A549 (cell line): ENCODE results near the gene LBX2. TPM values are rescaled to one million over a fixed set of nuclear protein-coding genes. Genes with fewer than 3 reads are reported as not detected.
A peak's percentile ranks its signal among the peaks of the same experiment; 100 is the strongest.

ENCODE experiments used
- ATAC-seq, 2 experiments: fragments of 200-7000 bp in 1 of 2; fragments of >200 bp in 1 of 2; cut with Nextera tagmentation in 1 of 2; cut with Tn5 transposase in 1 of 2; 3 replicates each; pipeline versions ENCODE4 v1.8.0 to v1.9.1; 2018 to 2020; ENCODE audit warnings: mild to moderate bottlenecking in 1 of 2, moderate library complexity in 1 of 2
- CTCF ChIA-PET: fragments of 300-600 bp; sonication (Branson Sonifier 250); formaldehyde crosslinking; extraction: SDS; loops from one replicate; lab custom pipeline; 2021; ENCODE audit warnings: antibody characterized with exemption, inconsistent platforms; lab: Yijun Ruan, JAX
- POLR2A ChIA-PET: fragments of 350-600 bp; formaldehyde crosslinking; extraction: SDS; loops from one replicate; lab custom pipeline; 2021; ENCODE audit warnings: antibody characterized with exemption, inconsistent platforms; lab: Yijun Ruan, JAX
- DNase-seq, 2 experiments: peaks; one replicate each; pipeline versions ENCODE4 v3.0.0 to v3.0.0-alpha.2; 2011 to 2016; ENCODE audit warnings: low read depth in 1 of 2, low spot score in 1 of 2
- FAIRE-seq: peaks from 2 replicates; lab custom pipeline; 2011; peaks lifted over from hg19 to GRCh38; lab: Jason Lieb, UNC
- H3K27ac ChIP-seq, 2 experiments: fragments of >200 bp; sonication (Bioruptor Twin); formaldehyde crosslinking; 3 replicates each; pipeline ENCODE4 v1.5.1; 2016 to 2017
- H3K4me1 ChIP-seq: fragments of >200 bp; sonication (Bioruptor Twin); formaldehyde crosslinking; 3 replicates; pipeline ENCODE4 v1.6.1; 2016
- H3K4me2 ChIP-seq: fragments of >200 bp; sonication (Bioruptor Twin); formaldehyde crosslinking; 3 replicates; pipeline ENCODE4 v1.6.1; 2016
- H3K4me3 ChIP-seq: fragments of >200 bp; sonication (Bioruptor Twin); formaldehyde crosslinking; 3 replicates; pipeline ENCODE4 v1.5.1; 2016
- H3K9me3 ChIP-seq: fragments of >200 bp; sonication (Bioruptor Twin); formaldehyde crosslinking; 3 replicates; pipeline ENCODE4 v1.6.1; 2016
- CBX8 ChIP-seq: fragments of 200-600 bp; sonication (generic); IDR thresholded peaks from 2 replicates; pipeline ENCODE4 v1.6.1; 2016
- CEBPB ChIP-seq, 2 experiments: fragments of >200 bp in 1 of 2; sonication (Bioruptor Twin) in 1 of 2; formaldehyde crosslinking in 1 of 2; IDR thresholded peaks; 2 replicates each; pipeline ENCODE4 v1.6.1; 2012 to 2016
- CHD2 ChIP-seq: fragments of 150-350 bp; IDR thresholded peaks from 2 replicates; pipeline ENCODE4 v1.6.1; 2014; ENCODE audit warnings: low read length; ENCODE audit not compliant: partially characterized antibody
- CHD4 ChIP-seq: fragments of 200-600 bp; sonication (generic); IDR thresholded peaks from 2 replicates; pipeline ENCODE4 v1.6.1; 2016; ENCODE audit warnings: antibody characterized with exemption, mild to moderate bottlenecking, borderline replicate concordance
- CTCF ChIP-seq: fragments of >200 bp; sonication (Bioruptor Twin); formaldehyde crosslinking; IDR thresholded peaks from 3 replicates; pipeline ENCODE4 v1.5.1; 2016
- FOSL2 ChIP-seq, 2 experiments: fragments of 450-650 bp in 1 of 2; fragments of >200 bp in 1 of 2; sonication (Bioruptor Twin) in 1 of 2; formaldehyde crosslinking; IDR thresholded peaks; 2 replicates each; pipeline versions ENCODE4 v1.5.0 to v1.6.1; 2016 to 2020; ENCODE audit warnings: mild to moderate bottlenecking in 1 of 2, moderate library complexity in 1 of 2
- HDAC2 ChIP-seq: fragments of 200-600 bp; sonication (generic); IDR thresholded peaks from 2 replicates; pipeline ENCODE4 v1.6.1; 2016
- HOXA7 ChIP-seq: fragments of 250-450 bp; sonication (Bioruptor Pico); IDR thresholded peaks from 2 replicates; pipeline ENCODE4 v1.5.0; 2020; ENCODE audit warnings: mild to moderate bottlenecking, moderate library complexity
- JUN ChIP-seq, 2 experiments: fragments of >200 bp; sonication (Bioruptor Twin); formaldehyde crosslinking; IDR thresholded peaks; 2 replicates in 1 of 2; 3 replicates in 1 of 2; pipeline ENCODE4 v1.6.1; 2016 to 2017
- JUNB ChIP-seq: fragments of >200 bp; sonication (Bioruptor Twin); formaldehyde crosslinking; IDR thresholded peaks from 2 replicates; pipeline ENCODE4 v1.6.1; 2016
- MYC ChIP-seq: IDR thresholded peaks from 2 replicates; pipeline ENCODE4 v1.6.1; 2012; ENCODE audit warnings: mild to moderate bottlenecking, inconsistent platforms, low read length, improper control_type of control experiment, borderline replicate concordance
- NFE2L2 ChIP-seq: fragments of 150-350 bp; conservative IDR thresholded peaks from 2 replicates; pipeline ENCODE4 v1.6.1; 2014; ENCODE audit warnings: low read length
- PBX3 ChIP-seq: IDR thresholded peaks from 2 replicates; pipeline ENCODE4 v1.6.1; 2012
- PHF8 ChIP-seq: fragments of 200-600 bp; sonication (generic); IDR thresholded peaks from 2 replicates; pipeline ENCODE4 v1.6.1; 2016; ENCODE audit warnings: low read depth, mild to moderate bottlenecking, antibody characterized with exemption, moderate library complexity, borderline replicate concordance
- POLR2A ChIP-seq: IDR thresholded peaks from 2 replicates; pipeline ENCODE4 v1.6.1; 2012; ENCODE audit warnings: mild to moderate bottlenecking, low read length
- POLR2AphosphoS2 ChIP-seq: conservative IDR thresholded peaks from 2 replicates; pipeline ENCODE4 v1.6.1; 2012; ENCODE audit warnings: low read length, improper control_type of control experiment, inconsistent platforms
- RAD21 ChIP-seq, 2 experiments: fragments of >200 bp in 1 of 2; sonication (Bioruptor Twin) in 1 of 2; formaldehyde crosslinking in 1 of 2; IDR thresholded peaks in 1 of 2; conservative IDR thresholded peaks in 1 of 2; 2 replicates in 1 of 2; 3 replicates in 1 of 2; pipeline ENCODE4 v1.6.1; 2012 to 2018; ENCODE audit warnings: inconsistent platforms in 1 of 2
- RARB ChIP-seq: fragments of 250-450 bp; sonication (Bioruptor Pico); IDR thresholded peaks from 2 replicates; pipeline ENCODE4 v1.8.0; 2021; ENCODE audit warnings: mild to moderate bottlenecking, moderate library complexity
- RFX5 ChIP-seq: fragments of 450-650 bp; IDR thresholded peaks from 2 replicates; pipeline ENCODE4 v1.7.1; 2014; ENCODE audit warnings: antibody characterized with exemption, mild to moderate bottlenecking, moderate library complexity
- TP53 ChIP-seq: fragments of 250-450 bp; sonication (Bioruptor Pico); IDR thresholded peaks from 2 replicates; pipeline ENCODE4 v1.5.0; 2021; ENCODE audit warnings: mild to moderate bottlenecking, moderate library complexity
- ZFP36 ChIP-seq: fragments of 450-650 bp; IDR thresholded peaks from 2 replicates; pipeline ENCODE4 v1.6.1; 2014; ENCODE audit warnings: borderline replicate concordance; ENCODE audit not compliant: partially characterized antibody
- ZNF302 ChIP-seq: fragments of 250-450 bp; sonication (Bioruptor Pico); IDR thresholded peaks from 2 replicates; pipeline ENCODE4 v1.9.0; 2021; ENCODE audit warnings: inconsistent platforms, mild to moderate bottlenecking, moderate library complexity
- ZSCAN20 ChIP-seq: fragments of 250-450 bp; sonication (Bioruptor Pico); IDR thresholded peaks from 2 replicates; pipeline ENCODE4 v1.8.0; 2022; ENCODE audit warnings: mild to moderate bottlenecking, moderate library complexity
- WGBS: methylation state at CpG from one replicate; pipeline ENCODE4 v1.1.6; 2017; ENCODE audit errors: missing lambda C conversion rate; 5-methylcytosine and 5-hydroxymethylcytosine counted together
- polyA plus RNA-seq, 4 experiments: library from polyadenylated mRNA; depleted of rRNA in 3 of 4; stranded (reverse); fragments of >200 nt; fragmentation: RNase III in 1 of 4; extraction: RNeasy Plus Mini Kit Qiagen cat#74134 plus additional on column Dnase treatment in 1 of 4; gene quantifications; 2 replicates in 3 of 4; 3 replicates in 1 of 4; pipeline ENCODE4 v1.2.3, GENCODE V29; 2011 to 2017
- TF ChIP-seq, protein P1 (sequence below): IDR thresholded peaks from 2 replicates; pipeline ENCODE4 v1.6.1; 2012

Gene LBX2
- polyA plus RNA-seq, 2 of the 4 experiments (the other 2 are of a cell fraction), result 0.84 to 2.4 TPM

- Histone ChIP-seq H3K4me2 (no peak overlapping the region), H3K4me3 (no peak overlapping the region), H3K27ac (no peak overlapping the region), H3K4me1 (peaks cover 18% of the 10 kb centered on the region), H3K9me3 (no peaks in the 10 kb centered on the region)
- FAIRE-seq, result no peak
- DNase-seq, result no peak
- no peak for ATAC-seq
- 91% methylated on average over 20 of the region's 20 CpGs for WGBS
- ChIA-PET POLR2A (interaction anchor here (0.9 kb wide), 1 partner anchor 10 kb away, joined by 4 read pairs; the partner anchor contains the start of gene MRPL53), CTCF (interaction anchor here (0.7 to 2.7 kb wide), 11 partner anchors 7 to 126 kb away, joined by 3 to 8 read pairs (median 4); partner anchors contain the start of genes MRPL53 and PCGF1)
- TF ChIP-seq JUN (IDR thresholded peaks at IDR 0.05) (no peak), CBX8 (no peak), ZNF302 (CRISPR knock-in tag) (no peak), FOSL2 (IDR thresholded peaks at IDR 0.05) (no peak), FOSL2 (CRISPR knock-in tag; IDR thresholded peaks at IDR 0.05) (no peak), RFX5 (no peak), POLR2A (no peak), NFE2L2 (no peak), RAD21 (conservative IDR thresholded peaks at IDR 0.05 in 1 of 2, IDR thresholded peaks at IDR 0.05 in 1 of 2) (no peak), CHD4 (no peak), TP53 (CRISPR knock-in tag) (no peak), ZSCAN20 (no peak), ZFP36 (no peak), HOXA7 (CRISPR knock-in tag) (no peak), CHD2 (no peak), CEBPB (IDR thresholded peaks at IDR 0.05) (no peak), HDAC2 (no peak), JUNB (no peak)
- TF ChIP-seq, protein P1, sequence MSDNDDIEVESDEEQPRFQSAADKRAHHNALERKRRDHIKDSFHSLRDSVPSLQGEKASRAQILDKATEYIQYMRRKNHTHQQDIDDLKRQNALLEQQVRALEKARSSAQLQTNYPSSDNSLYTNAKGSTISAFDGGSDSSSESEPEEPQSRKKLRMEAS, result no peak
Measured at GRCh38 chr2:74462054-74462785, 37.2 kb downstream of the LBX2 start.

GRCh38 chr2:74461187-74462053, 38.0 kb downstream of the LBX2 start:
- no peak for FAIRE-seq
- Histone ChIP-seq H3K9me3 (no peaks in the 10 kb centered on the region), H3K27ac (no peak overlapping the region), H3K4me1 (peaks cover 25% of the 10 kb centered on the region), H3K4me2 (no peak overlapping the region), H3K4me3 (no peak overlapping the region)
- ChIA-PET CTCF (interaction anchor here (0.7 to 2.7 kb wide), 10 partner anchors 8 to 127 kb away, joined by 3 to 8 read pairs (median 4); partner anchors contain the start of gene PCGF1), POLR2A (interaction anchor here (0.9 kb wide), 1 partner anchor 11 kb away, joined by 4 read pairs; the partner anchor contains the start of gene MRPL53)
- 90% methylated on average over 18 of the region's 27 CpGs for WGBS
- no peak for ATAC-seq
- TF ChIP-seq RAD21 (conservative IDR thresholded peaks at IDR 0.05 in 1 of 2, IDR thresholded peaks at IDR 0.05 in 1 of 2) (peak in 1 of 2 experiments; percentile 33; a peak in 1 of 5 replicates), JUN (IDR thresholded peaks at IDR 0.05) (no peak; a peak in 1 of 5 replicates), RARB (CRISPR knock-in tag) (0 out of 2 replicates have a peak, but pooled peaks have one; percentile 22), HOXA7 (CRISPR knock-in tag) (no peak), CTCF (peak; percentile 26; the same call in 2 of the 3 replicates), PHF8 (no peak), PBX3 (0 out of 2 replicates have a peak, but pooled peaks have one; percentile 21), MYC (no peak), POLR2AphosphoS2 (no peak)
- peak in 1 of 2 experiments; percentile 47 for DNase-seq
